Stimulated activated CD4-positive, alpha-beta T cell treated with anti-CD3 and anti-CD28 coated beads, Interleukin-2, amount 100 ng/mL, for 48 hours (primary cell): Measurements from ENCODE around the gene PAQR5.
"Not testable (repeated sequence)": the region's sequence is repeated elsewhere in the genome, so short reads cannot be mapped to it uniquely, and the experiment has no call there.

ENCODE experiments used
- DNase-seq, 2 donors: peaks; one replicate each; pipeline ENCODE4 v3.0.0-alpha.2; 2020

Gene PAQR5, protein sequence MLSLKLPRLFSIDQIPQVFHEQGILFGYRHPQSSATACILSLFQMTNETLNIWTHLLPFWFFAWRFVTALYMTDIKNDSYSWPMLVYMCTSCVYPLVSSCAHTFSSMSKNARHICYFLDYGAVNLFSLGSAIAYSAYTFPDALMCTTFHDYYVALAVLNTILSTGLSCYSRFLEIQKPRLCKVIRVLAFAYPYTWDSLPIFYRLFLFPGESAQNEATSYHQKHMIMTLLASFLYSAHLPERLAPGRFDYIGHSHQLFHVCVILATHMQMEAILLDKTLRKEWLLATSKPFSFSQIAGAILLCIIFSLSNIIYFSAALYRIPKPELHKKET

DNA sequence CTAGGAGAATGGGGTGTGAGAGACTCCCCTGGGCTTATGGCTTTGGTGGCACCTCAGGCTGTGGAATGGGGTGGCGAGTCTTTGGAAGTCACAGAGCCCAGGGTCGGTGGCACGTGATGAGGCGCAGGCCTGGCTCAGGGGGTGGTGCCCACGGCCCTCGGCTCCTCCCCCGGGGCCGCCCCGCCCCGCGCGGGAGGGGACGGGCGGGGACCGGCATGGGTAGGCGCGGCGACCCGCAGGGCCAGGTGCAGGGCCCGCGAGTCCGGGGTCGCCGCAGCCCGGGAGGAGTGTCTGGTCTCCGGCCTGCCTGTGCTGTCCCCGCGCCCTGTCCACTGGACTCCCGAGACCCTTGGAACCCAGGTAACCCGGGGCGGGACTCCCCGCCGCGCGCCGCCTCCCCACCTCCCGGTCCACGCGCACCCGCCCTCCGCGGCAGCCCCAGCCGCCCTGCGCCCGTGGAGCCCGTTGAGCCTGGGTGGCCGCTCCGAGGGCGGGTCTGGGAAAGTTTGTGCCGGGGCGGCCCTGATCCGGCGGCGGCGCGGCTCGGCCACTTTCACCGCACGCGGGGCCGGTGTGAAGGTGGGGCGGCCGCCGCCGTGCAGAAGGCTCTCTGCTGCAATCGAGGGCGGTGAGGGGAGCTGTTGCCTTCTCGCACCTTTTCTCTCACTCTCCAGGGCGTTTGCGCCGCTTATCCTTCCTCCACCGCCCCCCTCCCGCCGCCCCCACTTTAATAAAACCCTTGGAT is at the start of gene PAQR5:
PAQR5 (plus strand) TSS at position 216 of the 745 bp plus-strand sequence. CDS start 61,169 bp downstream, outside the sequence.
- peak in 1 of 2 donors; percentile 11 for DNase-seq

DNA sequence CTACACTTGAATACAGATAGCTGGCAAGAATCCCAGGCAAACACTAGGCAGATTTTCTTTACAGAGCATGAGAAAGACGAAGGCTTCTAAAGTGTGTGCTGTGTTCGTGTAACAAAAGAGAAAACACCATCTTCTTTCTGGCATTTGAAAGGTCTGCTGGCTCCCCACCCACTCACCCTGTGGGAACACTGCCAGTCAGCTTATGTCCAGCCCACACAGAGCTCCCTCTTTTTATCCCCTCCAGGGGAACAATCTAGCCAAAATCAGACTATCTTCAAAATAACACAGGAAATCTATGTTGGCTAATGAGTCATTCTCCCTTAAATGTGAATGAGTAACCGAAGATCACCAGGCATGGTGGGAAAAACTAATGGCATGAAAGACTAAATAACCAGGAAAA is 45.6 kb upstream of the PAQR5 start:
- DNase-seq: no peak

DNA sequence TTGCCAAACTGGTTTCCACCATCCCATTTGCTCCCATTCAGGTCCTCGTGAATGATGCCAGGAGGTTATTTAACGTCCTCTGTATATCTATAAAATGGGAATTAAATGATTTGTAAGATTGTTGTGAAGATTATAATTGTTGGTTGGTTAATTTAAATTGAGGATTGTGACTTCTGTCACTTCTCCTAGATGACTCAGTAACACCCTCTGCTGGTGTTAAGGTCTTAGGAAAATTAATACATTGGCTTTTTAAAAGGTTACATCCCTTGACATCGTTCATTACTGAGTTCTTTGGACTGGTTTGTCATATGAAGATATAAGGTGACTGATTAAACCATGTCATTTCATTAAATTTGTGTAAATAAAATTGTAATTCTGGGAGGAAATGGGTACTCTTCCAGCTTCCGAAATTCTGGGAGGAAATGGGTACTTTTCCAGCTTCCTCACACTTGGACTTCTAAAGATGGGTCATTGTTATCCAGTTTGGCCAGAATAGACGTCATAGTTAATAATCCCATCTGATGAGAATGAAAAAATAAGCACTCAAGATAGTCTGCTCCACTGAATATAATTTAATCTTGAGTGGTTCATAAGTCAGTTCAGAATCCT is 33.3 kb upstream of the PAQR5 start:
- DNase-seq: no peak

DNA sequence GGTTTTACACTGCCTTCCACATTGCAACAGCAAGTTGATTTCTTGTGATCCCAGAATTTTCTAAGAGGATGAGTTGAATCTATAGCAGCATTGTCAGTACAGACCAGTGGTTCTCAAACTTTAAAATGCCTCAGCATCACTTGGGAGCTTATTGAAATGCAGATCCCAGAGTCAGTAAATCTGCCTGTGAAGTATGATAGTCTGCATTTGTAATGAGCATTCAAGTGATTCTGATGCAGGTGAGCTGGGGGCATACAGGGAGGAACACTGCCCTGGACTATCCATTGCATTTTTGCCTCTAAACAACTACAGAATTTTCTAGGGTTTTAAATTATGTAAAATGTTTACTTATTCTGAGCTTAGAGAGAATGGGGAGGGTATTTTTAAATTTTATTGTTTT is 27.5 kb upstream of the PAQR5 start:
- DNase-seq: no peak

DNA sequence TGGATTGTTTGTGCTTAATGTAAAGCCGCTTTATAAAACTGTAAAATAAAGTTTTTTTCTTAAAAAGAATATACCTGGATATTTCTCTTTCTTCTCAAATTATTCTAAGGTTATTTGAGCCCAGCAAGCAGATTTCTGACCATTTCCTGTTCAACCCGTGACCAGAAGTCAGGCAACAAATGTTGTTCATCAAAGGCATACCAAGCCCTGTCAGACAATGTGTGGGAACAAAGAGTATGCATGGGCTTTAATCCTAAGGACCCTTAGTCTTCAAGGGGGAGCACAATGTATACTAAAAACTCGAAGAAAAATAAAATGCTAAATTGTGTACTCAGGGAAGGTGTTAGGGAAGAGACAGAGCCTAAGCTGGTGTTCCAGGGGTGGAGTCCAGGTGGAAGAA is 26.6 kb upstream of the PAQR5 start:
- no peak for DNase-seq

DNA sequence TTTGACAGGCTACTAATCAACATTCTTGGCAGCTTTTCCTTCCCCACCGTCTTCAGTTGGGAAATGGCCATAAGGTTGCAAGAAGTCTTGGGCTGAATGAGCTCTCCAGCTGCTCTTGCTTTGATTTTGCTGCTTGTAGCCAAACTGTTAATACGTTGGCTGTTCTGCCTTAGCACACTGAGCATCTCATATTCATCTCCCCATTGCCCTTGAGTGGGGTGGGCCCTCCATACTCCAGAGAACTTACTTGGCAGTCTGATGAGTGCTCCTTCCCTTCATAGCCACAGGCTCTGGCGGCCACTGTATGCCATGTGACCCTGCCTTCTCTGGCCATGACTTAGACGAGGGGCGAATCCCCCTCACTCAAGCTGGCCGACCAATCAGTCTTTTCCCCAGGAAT is 25.8 kb upstream of the PAQR5 start:
- no peak for DNase-seq

DNA sequence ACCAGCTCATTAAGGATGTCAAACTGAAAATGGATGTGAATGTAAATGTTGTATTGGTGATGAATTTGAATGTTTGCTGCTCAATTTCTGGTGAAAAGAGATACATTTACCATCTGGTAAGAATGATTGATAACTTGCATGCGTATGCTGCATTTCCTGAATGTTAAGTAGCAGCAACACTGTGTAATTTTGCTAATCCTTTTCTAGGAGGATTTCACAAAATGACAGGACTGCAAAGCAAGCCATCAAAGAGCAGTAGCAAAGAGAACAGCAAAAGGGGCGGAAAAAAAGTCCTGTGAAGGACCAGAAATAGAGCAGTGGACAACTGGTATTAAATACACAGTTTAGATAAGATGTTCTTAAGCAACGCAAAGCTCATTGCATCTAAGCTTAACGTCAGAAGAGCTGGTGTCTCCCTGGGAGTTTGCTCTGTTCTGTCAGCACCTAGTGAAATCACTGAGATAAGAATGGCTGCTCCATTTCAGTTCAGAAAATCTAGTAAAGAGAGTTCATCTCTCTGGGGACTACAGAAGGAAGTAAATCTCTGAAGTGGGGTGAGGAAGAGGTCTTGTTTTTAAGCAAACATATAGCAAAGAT is 23.5 kb upstream of the PAQR5 start:
- no peak for DNase-seq

DNA sequence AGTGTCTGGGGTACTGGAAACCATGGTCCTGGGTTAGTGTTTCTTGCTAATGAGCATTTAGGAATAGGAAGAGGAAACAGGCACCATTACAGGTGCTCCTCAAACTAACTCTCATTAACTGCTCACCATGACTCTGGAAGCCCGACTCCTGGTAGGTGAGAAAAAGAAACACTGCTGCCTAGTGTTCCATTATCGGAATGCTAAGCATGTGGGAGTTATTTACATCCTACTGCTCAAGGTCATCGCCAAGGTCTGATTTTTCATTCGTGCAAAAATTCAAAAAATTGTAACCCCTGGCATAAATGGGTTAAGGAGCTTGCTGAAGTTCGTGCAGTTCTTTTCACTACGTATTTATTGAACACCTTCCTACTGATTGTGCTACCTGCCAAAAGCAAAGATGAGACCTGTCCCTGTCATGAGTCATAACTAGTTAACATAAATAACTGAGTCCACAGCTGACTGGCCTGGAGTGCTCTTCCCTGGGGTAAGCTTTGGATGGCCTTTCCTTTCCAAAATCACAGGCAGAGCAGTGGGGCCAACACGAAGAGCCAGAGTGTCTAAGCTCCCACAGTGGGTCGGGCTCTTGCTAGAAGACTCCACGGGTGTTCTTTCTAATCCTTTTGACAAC is 22.7 kb upstream of the PAQR5 start:
- DNase-seq: no peak

DNA sequence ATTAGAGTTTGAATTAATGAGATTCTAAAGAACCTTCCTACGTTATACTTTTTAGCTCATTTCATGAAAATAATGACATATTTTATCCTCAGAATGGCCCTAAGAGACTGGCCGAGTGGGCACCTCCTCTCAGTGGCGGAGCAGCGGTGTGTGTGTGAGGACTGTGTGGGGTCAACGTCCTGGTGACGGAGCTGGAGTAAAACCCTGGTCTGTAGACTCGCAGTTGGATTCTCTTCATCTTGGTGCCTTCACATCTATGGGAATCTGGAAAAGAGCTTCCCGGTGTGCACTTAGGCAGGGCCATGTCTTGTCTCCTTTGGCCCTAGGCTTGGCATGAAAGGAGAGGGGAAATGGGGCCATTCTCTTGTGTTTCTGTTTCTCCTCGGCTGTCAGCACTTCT is 21.4 kb upstream of the PAQR5 start:
- DNase-seq: no peak

DNA sequence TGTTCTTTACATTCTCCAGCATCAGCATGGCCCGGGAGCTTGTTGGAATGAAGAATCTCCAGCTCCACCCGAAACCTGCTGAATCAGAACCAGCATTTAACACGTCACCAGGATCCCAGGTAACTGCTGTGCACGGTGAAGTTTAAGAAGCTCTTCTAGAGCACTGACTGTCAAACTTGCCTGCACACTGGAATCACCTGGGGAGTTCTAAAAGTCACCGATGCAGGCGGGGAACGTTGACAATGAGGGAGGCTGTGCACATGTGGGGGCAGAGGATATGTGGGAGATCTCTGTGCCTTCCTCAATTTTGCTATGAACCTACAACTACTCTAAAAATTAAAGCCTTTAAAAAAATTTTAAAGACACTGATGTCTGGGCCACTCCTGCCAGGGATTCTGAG is 19.1 kb upstream of the PAQR5 start:
- no peak for DNase-seq

DNA sequence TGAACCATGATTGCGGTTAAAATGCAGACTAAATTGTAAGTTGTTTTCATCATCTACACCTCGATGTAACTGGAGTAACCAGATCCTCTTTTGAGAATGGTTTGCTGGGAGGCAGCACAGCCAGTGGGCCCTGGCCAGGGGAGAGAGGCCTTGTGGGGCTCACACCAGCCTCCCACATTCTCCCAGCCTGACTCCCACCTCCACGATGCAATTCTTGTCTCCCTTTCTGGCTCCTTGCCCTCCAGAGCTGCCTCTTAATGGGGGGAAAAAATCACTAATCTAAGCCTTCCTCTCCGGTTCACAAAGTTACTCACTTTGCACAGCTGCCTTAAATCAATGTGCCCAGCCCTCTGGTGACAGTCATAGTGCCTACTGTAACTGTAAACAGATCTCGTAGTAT is 17.9 kb upstream of the PAQR5 start:
- DNase-seq: no peak

DNA sequence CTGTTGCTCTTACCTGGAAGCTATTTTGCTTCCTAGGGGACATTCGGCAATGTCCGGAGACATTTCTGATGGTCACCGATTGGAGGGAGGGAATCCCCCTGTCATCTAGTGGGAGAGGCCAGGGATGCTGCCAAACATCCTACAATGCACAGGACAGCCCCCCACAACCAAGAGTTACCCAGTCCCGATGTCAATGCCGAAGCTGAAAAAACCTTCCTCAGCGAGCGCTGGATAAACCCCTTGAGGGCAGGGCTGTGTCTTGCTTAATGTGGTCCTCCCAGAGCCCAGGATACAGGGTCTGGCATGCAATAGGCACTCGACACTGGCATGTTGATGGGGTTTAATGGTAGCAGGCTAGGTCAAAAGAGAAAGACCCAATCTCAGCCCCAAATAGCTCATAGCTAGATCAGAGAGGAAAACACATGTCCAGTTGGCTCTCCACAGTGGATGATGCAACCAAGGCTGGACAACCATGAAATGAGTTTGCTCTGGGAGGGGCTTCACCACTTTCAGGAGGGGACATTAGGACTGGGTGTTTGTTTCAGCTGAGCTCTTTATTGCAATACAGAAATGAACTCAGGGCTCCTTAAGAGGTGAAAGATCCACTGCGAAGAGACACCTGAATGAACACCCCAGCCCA is 16.5 kb upstream of the PAQR5 start:
- DNase-seq: no peak

DNA sequence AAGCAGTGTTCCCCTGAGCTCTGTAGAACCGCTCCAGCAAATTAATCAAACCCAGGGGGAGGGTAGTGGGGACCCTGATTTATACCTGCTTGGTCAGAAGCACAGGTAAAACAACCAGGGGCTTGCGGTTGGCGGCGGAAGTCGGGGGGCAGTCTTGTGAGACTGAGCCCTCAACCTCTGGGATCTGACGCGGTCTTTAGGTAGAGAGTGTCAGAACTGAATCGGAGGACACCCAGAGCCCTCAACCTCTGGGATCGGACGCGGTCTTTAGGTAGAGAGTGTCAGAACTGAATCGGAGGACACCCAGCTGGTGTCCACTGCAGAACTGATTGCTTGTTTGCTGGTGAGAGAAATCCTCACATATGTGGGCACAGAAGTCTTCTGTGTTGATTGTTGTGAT is 12.9 kb upstream of the PAQR5 start:
- no peak for DNase-seq

DNA sequence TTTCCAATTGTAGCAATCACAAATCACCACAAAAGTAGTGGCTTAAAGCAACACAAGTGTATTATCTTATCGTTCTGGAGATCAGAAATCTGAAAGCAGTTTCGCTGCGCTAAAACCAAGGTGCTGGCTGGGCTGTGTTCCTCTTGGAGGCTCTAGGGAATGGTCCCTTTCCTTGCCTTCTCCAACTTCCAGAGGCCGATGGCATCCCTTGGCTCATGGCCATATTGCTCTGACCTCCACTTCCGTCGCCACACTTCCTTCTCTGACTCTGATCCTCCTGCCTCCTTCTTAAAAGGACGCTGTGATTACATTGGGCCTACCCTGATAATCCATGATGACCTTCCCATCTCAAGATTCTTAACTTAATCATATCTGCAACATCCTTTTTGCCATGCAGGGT is 10.7 kb upstream of the PAQR5 start:
- no peak for DNase-seq

DNA sequence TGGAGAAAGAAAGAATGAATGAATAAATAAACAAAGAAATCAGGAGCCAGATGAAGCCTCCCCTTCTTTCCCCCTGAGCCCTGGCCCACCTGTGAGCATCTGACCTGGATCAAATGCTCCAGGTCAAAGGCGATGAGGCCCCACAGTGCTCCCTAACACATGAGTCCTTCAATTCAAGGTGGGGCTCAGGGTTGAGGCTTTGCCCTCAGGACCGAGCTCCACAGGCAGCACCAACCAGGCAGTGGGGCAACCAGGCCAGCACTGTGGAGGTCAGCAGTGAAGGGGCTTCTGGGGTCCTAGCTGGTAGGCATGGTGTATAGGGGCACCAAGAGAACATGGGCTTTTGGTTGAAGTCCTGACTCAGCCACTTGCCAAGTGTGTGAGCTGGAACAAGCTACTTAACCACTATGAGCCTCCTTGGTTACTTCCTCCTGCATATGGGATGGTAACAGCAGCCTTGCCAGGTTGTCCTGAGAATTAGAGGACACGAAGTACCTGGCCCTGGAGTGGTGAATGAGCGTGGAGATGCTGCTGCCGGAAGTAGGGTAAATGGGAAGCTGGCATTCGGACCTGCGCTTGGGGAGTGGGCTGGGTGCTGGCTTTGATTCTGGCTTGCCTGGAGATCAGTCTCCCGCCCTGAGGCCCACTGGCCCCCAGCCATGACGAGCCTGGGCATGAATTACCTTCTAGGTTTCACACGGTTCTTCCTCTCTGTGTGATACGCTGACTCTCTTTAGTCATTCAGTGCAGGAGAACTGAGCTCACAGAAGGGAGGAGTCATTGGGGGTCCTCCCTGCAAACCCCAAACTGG is 10.0 kb upstream of the PAQR5 start:
- no peak for DNase-seq

DNA sequence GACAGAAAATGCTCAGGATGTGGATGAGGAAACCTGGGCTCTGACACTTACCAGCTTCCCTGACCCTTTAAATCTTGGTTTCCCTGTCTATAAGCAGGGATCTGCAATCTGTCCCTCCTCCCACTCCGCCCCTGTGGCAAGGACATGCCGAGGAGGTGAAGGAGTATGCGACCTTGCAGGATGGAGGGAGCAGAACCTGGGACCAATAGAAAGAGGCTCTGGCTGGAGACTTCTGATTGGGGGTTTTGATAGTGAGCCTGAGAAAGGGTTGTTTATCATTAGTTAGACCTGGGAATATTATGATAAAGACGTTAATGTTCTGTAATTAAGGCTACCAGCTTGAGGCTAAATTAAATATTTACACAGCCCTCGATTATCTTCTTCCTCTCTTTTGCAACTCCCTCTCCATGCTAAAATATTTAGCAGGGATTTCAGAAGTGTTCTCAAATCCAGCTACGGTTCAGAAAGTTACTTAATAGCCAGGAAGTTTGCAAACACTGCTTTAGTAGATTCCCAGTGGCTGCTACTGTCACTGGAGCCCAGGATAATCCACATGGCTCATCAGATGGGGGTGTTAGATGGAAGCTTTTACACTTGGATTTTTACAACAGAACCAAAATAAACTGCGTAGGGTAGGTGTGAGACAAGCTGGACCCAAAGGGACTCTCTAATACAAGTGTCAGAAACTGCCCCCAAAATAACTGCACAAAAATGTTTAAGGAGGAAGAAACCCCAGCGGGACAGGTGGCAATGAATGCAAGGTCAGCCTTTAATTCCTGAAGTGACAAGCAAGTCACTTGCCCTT is 9.2 kb upstream of the PAQR5 start:
- DNase-seq: no peak

DNA sequence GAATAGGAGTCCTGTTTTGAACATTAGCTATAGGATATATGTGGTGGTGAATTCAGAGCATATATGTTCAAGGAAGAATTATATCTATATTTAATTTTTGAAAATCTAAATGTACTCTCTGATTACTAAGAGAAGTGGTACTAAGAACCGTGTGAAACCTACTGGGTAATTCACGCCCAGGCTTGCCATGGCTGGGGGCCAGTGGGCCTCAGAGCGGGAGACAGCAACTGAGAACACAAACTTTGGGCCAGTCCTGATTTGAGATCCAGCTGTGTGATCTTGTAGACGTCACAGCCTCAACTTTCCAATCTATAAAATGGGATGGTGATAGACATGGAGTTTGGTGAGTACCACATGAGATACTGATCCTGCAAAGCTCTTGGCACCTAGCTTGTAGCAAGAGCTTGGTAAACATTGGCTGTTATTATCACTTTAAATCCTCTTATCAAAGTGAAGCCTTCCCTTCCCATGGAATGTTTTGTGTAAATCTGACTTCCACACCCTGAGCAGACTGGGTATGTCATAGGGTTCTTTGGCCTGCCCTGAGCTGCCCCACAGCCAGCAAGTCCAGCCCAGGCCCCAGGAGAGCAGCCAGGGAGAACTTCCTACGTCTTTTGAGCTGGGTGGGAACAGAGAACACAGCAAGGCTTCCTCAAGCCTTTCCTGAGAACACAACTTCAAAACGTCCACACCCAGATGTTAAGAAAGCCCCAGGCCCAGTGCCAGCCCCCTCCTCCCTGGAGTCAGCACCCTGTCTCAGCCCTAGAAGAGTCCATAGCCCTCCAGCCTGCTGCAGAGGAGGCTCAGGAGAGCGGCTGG is 8.2 kb upstream of the PAQR5 start:
- DNase-seq: no peak

DNA sequence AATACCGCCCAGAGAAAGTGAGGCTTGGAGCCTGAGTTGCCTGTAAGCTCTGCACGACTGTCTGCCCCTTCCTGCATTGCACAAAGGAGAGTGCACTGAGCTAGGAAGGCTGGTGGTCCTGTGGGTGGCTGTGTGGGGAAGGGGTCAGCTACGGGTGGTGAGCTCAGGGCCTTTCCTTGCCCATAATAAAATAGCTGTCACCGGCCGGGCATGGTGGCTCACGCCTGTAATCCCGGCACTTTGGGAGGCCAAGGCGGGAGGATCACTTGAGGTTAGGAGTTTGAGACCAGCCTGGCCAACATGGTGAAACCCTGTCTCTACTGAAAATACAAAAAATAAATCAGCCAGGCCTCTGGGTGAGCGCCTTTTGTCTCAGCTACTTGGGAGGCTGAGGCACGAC is 7.1 kb upstream of the PAQR5 start:
- DNase-seq: not testable (repeated sequence)

DNA sequence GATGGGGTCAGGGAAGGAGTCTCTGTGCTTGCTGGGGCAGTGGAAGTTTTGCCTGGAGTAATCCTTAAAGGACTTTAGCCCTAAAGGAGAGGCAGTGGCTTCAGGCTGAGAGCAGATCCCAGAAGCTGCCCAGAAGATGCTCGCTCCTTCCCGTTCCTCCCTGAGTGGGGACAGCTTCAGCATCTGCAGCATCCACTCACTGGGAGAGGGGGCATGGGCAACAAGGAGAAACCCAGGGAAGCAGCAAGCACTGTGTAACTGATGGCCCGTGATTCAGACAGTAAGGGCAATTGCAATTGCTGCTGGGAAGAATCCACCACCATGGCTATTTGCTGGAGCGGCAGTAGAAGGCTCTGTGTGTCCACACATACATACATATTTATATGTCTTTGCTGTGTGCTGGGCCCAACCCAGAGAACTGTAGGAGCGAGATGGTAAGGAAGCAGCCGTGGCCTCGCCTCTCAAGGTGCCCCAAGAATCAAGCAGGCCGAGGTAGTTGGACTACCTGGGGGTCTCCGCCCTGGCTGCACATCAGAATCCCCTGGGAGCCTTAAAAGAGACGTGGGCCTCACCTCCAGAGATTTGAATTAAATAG is 5.8 kb upstream of the PAQR5 start:
- no peak for DNase-seq
